ENCODE results near the gene GRIA2. TPM values are rescaled to one million over a fixed set of nuclear protein-coding genes. Genes with fewer than 3 reads are reported as not detected.

Gene GRIA2
- polyA plus RNA-seq, 3 donors = not detected

GRCh38 chr4:157221895-157222770, 1.6 kb downstream of the GRIA2 start:
- Histone ChIP-seq H4K20me1 (ENCODE audit: insufficient read depth, low read length) (no peaks in the 10 kb centered on the region), H2AFZ (ENCODE audit: insufficient read depth, low read depth, low read length, poor library complexity, severe bottlenecking) (no peak overlapping the region), H3K4me2 (replicated peaks; ENCODE audit: extremely low read depth, low read length, poor library complexity, severe bottlenecking) (peak overlapping the region; percentile 33), H3K79me2 (ENCODE audit: insufficient read depth, low read length) (no peaks in the 10 kb centered on the region), H3K27me3 (ENCODE audit: control insufficient read depth in 2 of 2, insufficient read depth in 2 of 2, low read length in 2 of 2) (peaks cover 42 to 62% of the 10 kb centered on the region in 2 donors), H3K4me1 (ENCODE audit: control insufficient read depth in 1 of 2, insufficient read depth in 2 of 2, low read length in 2 of 2) (no peaks in the 10 kb centered on the region), H3K27ac (ENCODE audit: low read depth in 1 of 2, low read length in 2 of 2) (no peak overlapping the region), H3K9ac (ENCODE audit: insufficient read depth, low read length, poor library complexity, severe bottlenecking) (no peak overlapping the region), H3K9me3 (replicated peaks in 1 of 2; ENCODE audit: control insufficient read depth in 1 of 2, insufficient read depth in 1 of 2, low read length in 2 of 2) (peaks cover 3 to 31% of the 10 kb centered on the region in 2 donors), H3K4me3 (replicated peaks in 1 of 3; ENCODE audit: low read depth in 2 of 3, low read length in 3 of 3) (no peak overlapping the region), H3K36me3 (replicated peaks in 1 of 2; ENCODE audit: control insufficient read depth in 1 of 2, insufficient read depth in 2 of 2, low read length in 2 of 2) (no peaks in the 10 kb centered on the region)
- TF ChIP-seq CTCF (IDR thresholded peaks at IDR 0.05) = no peak
- peaks cover 49 to 63% (median 51%) of the 10 kb centered on the region in 3 donors for H3K27me3 Mint-ChIP-seq (ENCODE audit: low read depth in 3 of 3)
- peak overlapping the region in 1 of 7 donors; percentile 7 for H3K27ac Mint-ChIP-seq
- peaks cover 0 to 7% of the 10 kb centered on the region in 2 donors for H3K36me3 Mint-ChIP-seq
- WGBS (ENCODE audit: insufficient coverage) = 4% methylated on average over 44 of the region's 59 CpGs
- intact Hi-C loops (cut with micrococcal nuclease) = no loop called here
- peak overlapping the region; percentile 27 to 87 for H3K4me3 Mint-ChIP-seq
- peaks cover 0 to 16% (median 9%) of the 10 kb centered on the region in 7 donors for H3K9me3 Mint-ChIP-seq
- H3K4me1 Mint-ChIP-seq = peaks cover 8% of the 10 kb centered on the region
- DNase-seq = no peak

- Mint-ChIP-seq H3K27ac (no peak overlapping the region), H3K36me3 (peaks cover 0 to 7% of the 10 kb centered on the region in 2 donors), H3K4me1 (peaks cover 8% of the 10 kb centered on the region), H3K4me3 (peak overlapping the region in 1 of 2 donors; percentile 87), H3K9me3 (peaks cover 0 to 16% (median 9%) of the 10 kb centered on the region in 7 donors), H3K27me3 (ENCODE audit: low read depth in 3 of 3) (peaks cover 49 to 63% (median 51%) of the 10 kb centered on the region in 3 donors)
- H3K36me3 ChIP-seq (replicated peaks in 1 of 2; ENCODE audit: control insufficient read depth in 1 of 2, insufficient read depth in 2 of 2, low read length in 2 of 2) = no peaks in the 10 kb centered on the region
- H3K4me3 ChIP-seq (replicated peaks in 1 of 3; ENCODE audit: low read depth in 2 of 3, low read length in 3 of 3) = no peak overlapping the region
- no peak for TF ChIP-seq CTCF (IDR thresholded peaks at IDR 0.05)
- peaks cover 42 to 63% of the 10 kb centered on the region in 2 donors for H3K27me3 ChIP-seq (ENCODE audit: control insufficient read depth in 2 of 2, insufficient read depth in 2 of 2, low read length in 2 of 2)
- H3K27ac ChIP-seq (ENCODE audit: low read depth in 1 of 2, low read length in 2 of 2) = no peak overlapping the region
- H2AFZ ChIP-seq (ENCODE audit: insufficient read depth, low read depth, low read length, poor library complexity, severe bottlenecking) = no peak overlapping the region
- no peaks in the 10 kb centered on the region for H3K79me2 ChIP-seq (ENCODE audit: insufficient read depth, low read length)
- WGBS (ENCODE audit: insufficient coverage) = 0% methylated on average over 4 of the region's 15 CpGs
- no peak for DNase-seq
- intact Hi-C loops (cut with micrococcal nuclease) = no loop called here
- no peaks in the 10 kb centered on the region for H3K4me1 ChIP-seq (ENCODE audit: control insufficient read depth in 1 of 2, insufficient read depth in 2 of 2, low read length in 2 of 2)
- peaks cover 3 to 31% of the 10 kb centered on the region in 2 donors for H3K9me3 ChIP-seq (replicated peaks in 1 of 2; ENCODE audit: control insufficient read depth in 1 of 2, insufficient read depth in 1 of 2, low read length in 2 of 2)
- H3K9ac ChIP-seq (ENCODE audit: insufficient read depth, low read length, poor library complexity, severe bottlenecking) = no peak overlapping the region
- peak overlapping the region; percentile 33 for H3K4me2 ChIP-seq (replicated peaks; ENCODE audit: extremely low read depth, low read length, poor library complexity, severe bottlenecking)
- H4K20me1 ChIP-seq (ENCODE audit: insufficient read depth, low read length) = no peaks in the 10 kb centered on the region
These were observed 2.2 kb downstream of the GRIA2 start for GRCh38 chr4:157222771-157223160.
